GM11168 (cell line): ENCODE results near the gene LRMDA.

Experiments used
- in situ Hi-C: fragments of 300-500 bp; cut with MboI; formaldehyde crosslinking; loops from one replicate; pipeline ENCODE4 v1.12.0; 2022; ENCODE audit warnings: low sequenced_read_pairs; ENCODE audit not compliant: unreplicated experiment

The LRMDA gene

DNA sequence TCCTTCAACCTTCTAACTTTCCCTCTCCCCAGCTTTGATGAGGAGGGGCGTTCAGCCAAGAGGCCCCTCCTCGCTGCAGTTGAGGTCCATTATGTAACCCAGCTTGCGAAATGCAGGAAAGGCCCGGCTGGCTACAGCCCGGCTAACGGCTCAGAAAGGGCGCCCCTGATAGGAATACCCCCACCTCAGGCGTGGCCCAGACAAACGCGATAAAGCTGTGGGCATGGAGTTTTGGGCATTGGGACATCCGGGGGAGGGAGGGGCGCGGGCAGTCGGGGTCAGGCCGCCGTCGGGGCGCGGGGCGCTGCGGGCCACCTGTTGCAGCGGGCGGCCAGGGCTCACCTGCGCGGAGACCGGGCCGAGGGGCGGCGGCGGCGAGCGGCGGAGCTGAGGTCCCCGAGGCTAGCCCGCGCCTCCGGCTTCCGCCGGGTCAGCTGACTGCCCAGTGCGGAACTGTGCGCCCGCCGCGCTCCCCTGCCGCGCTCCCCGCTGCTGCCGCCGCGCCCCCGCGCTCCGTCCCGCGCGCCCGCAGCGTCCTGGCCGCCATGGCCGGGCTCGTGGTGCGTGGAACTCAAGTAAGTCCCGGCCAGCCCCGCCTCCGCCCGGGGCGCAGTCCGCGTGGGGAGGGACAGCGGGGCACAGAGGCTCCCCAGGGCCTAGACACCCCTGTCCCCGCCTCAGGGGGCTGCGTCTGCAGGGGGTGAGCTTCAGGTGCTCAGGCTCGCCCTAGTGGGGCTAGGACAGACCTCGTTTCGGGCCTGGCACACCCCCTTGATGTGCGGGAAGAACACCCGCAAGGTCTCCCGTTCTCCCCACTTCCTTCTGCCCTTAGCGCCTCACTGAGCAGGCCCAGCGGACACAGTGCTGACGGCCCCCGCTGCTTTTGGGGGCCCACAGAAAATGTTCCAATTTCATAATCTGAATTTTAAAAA lies at the start of gene LRMDA:
LRMDA (plus strand) TSS at position 445 of the 932 bp plus-strand sequence.
- in situ Hi-C loops, result no loop called here

DNA sequence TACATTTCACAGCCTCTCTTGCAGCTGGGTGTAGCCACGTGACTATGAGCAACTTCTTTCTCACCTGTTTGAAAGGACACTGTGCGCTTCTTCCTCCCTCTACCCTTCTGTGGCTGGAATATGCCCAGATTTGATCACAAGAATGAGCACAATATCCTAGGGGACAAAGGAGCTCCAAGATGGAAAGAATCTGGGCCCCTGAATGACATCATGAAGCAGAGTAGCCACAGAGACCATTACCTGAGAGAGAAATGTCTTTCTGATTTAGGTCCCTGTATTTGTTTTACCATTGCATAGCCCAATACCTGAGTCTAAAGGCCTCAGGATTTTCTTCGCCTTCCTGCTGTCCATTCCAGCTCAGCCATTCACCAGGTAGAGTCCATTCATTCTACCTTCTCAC lies 45.3 kb upstream of the LRMDA start:
- in situ Hi-C loops, result no loop called here

DNA sequence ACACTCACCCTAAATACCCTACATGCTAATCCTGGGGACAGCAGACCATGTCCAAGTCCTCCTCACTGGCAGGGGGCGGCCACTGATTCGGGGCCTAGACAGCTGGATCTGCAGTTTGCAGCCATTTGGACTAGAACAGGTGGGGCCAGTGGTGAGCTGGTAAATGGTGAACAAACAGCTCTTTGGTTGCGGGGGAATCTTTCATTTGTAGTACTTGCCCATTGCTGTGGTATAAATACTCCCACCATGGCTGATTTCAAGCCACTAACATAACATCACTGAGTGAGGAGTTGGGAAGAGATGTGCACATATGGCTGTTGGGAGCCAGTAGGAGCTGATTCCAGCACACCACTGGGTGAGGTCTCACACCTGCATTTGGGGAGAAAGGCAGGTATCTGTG lies 43.3 kb upstream of the LRMDA start:
- in situ Hi-C loops, result no loop called here

DNA sequence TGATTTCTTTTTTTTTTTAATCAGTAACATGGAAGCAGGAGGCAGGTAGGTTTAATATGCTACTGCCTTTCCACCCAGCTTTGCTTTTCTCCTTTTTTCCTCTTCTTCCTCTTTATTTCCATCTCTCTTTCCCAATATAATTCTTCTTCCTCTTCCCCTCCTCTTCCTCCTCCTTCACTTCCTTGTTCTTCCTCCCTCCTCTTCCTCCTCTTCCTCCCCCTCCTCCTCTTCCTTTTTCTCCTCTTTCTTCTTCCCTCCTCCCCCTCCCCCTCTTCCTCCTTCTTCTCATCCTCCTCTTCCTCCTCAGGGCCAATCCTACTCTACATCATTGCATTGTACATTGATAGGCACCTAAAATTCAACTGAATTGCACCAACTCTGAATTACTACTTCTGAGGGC lies 41.2 kb upstream of the LRMDA start:
- in situ Hi-C loops, result no loop called here

DNA sequence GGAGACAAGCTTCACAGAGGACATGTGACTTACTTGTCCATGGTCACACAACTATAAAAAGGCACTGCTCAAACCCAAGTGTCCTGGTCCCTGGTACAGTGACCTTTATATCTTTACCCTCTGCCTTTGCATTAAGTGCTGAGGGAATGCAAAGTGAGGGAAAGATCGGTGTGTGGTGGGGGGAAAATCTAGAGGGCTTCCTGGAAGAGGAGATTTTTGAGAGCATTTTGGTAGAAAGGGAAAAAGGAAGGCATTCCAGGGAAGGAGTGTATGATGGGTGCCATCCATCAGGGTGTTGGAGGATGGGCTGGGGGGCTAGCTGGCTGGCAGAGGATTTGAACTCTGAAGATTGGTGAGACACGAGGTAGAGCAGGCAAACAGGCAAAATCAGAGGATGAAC lies 39.2 kb upstream of the LRMDA start:
- in situ Hi-C loops, result no loop called here

DNA sequence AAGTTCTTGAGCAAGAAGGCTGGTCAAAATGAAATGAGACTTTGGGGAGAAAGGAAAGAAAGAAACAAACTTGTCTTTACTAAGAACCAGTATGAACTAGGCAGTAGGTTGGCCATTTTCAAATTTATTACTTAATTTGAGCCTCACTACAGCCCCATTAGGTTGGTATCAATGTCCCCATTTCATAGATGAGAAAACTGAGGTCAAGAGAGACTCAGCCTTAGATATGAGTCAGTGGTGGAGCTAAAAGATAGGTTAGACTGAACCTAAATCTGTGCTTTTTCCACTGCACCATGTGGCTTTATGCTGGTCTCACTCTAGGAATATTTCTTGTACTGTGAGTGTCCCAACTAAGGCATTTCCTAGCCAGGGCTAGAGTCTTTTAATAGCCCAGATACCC lies 38.7 kb upstream of the LRMDA start:
- in situ Hi-C loops, result no loop called here

DNA sequence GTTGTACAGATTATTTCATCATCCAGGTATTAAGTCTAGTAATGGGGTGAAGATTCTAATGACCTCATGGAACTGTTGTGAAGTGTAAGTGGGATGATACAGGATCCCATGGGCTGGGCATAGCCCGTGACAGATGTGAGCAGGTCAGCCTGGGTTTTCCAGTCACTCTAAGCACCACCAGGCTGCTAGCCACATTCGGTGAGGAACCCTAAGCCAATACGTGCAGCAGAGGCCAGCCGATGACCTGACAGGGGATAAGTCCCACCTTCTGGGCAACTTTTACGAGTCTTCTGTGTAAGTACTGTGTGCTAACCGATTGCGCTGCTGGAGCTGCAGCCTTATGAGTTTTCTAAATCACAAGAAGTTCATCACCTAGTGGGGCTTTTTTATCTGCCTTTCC lies 37.2 kb upstream of the LRMDA start:
- in situ Hi-C loops, result no loop called here

DNA sequence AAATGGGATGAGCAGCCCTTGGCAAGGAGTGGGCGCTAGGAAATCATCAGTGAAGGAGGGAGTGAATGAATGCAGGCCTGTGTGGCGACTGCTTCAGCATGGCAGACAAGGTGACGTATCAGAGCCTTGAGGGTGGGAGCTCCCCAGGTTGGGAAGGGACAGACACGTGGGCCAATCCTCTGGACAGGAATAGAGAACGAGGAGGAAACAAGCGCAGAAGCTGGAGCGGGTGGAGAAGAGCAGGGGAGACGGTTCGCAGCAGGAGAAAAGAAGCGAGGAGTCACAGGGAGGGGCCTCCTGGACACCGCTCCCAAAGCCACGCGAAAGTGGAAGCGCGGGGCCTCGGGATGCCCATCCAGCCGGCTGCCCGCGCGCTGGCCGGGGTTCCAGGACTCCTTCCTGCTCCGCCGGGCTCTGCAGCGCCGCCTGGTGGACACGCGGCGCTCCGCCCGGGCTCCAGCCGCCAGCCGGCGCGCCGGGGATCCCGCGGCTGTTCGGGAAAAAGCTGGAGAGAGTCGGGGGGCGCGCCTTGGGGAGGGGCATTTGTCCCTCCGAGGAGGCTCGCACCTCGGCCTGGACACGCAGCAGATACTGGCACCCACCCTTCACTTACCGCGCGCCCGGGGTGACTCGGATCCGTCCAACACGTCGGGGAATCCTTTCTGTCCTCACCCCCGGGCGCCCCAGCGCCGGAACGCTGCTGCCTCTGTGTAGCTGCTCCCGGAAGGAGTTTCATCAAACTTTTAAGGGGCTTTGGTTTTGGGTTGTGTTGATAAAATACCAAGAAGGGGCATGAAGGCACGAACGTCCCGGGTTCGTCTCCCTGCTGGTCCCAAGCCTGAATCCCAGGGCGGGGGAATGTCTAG lies 36.1 kb upstream of the LRMDA start:
- in situ Hi-C loops, result no loop called here

DNA sequence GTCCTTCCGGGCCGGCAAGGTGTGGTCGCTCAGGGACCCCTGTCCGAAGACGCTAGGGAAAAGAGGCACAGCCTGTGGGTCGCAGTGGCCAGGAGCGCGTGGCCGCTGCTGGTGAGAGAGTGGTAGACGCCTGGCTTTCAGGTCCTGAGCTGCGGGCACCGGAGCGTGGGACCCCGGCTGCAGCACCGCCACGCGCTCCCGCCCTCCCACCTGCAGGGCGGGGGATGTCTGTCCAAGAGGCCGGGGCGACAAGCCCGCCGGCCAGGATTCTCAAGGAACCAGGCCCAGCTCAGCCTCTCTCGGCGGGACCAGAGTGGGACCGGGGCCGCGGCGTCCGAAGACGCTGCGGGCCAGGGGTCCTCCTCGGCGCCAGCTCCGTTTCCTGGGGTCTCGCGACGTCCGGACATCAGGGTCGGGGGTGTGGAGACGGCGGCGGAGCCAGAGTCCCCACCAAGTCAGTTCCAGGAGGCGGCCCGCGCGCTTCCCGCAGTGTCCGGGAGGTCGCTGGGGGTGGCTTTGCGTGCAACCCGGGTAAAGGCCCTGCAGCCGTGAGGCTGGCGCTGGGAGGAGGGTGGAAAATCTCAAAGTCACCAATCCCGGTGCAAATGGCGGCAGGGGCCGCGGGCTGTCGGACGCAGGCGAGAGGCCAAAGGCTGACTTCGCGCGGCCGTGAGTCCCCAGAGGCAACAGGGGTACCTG lies 35.3 kb upstream of the LRMDA start:
- in situ Hi-C loops, result no loop called here

DNA sequence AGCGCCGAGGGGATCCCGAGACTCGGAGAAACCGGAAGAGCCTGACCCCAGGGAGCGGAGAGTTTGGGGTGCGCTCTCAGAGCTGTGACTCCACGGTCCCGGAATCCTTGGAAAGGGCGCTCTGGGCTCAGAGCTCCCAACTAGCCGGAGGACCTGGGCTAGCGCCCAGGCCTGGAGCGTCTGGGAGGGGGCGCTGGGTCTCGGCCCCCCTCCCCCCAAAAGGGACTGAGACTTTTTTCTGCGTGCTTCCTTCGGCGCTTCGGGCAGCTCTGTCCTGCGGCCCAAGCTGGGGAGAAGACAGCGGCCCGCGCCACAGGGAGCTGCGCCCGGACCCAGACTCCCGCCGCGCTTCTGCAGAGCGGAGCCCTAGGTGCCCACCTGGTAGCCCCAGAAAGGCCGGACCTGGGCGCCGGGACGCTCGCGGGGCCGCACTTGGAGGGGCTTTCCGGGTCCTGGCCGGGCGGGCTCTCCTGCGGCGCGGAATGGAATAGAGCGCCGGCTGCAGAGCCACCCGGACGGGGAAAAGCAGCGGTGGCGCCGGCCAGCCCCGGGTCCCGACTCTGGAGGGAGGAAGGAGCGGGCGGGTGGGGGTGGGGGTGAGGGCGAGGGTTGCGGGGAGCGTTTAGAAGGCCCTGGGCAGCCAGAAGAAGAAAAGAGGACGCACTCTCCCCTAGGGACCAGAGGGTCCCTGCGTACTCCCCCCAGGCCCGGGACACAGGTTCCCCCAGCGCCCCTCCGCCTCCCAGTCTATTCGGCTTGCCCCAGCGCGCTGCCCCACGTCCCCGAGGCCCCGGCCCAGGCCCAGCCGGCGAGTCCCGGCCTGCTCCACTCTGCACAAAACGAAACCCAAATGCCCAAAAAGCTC lies 34.6 kb upstream of the LRMDA start:
- in situ Hi-C loops, result no loop called here

DNA sequence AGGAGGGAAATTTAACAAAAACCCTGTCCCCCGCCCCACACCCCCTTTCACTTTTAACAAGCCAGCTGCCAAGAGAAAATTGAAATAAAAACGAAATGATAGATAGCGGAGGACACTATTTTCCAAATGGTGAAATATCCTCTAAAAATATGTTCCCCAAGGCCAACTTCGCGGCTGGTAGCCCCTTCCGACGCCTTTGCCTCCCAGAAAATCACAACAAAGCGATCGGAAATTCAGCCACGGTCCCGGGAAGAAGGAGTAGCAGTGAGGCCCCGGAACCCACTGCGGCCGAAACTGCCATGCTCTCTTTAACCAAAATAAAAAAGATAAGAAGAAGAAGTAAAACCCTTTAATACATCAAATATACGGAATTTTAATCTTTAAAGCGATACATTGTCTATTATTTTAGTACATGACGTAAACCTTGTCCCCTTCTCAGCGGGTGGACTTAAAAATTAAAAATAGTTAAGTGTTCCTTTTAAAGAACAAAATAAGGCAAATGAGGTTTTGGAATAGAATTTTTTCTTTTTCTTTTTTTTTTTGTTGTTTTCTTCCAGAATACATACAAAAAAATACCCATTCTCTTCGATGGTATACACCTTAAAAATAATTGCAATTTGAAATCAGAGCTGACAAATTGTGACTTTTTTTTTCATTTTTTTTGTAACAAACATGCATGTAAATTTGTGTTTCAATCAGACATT lies 33.8 kb upstream of the LRMDA start:
- in situ Hi-C loops, result no loop called here

DNA sequence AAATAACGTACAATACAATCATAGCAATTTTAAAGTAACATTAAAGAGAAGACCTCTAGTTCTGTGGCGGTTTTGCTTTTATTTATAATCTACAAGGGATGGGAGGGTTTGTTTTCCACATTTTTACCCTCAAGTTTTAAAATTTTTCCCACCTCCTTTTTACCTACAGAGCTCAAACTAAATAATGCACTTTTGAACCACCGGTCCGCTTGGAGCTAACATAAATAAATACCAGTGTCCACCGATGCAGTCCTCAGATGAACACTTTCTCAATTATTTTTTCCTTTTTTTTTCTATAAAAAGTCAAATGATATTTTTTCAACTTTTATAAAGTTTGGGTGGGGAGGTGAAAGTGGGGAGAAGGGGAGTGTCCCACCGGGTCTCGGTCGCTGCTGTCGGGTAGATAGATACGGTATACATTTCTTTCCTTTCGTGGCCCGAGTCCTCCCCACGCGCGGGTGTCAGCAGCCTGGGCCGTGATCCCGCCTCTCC lies 33.2 kb upstream of the LRMDA start:
- in situ Hi-C loops, result no loop called here

DNA sequence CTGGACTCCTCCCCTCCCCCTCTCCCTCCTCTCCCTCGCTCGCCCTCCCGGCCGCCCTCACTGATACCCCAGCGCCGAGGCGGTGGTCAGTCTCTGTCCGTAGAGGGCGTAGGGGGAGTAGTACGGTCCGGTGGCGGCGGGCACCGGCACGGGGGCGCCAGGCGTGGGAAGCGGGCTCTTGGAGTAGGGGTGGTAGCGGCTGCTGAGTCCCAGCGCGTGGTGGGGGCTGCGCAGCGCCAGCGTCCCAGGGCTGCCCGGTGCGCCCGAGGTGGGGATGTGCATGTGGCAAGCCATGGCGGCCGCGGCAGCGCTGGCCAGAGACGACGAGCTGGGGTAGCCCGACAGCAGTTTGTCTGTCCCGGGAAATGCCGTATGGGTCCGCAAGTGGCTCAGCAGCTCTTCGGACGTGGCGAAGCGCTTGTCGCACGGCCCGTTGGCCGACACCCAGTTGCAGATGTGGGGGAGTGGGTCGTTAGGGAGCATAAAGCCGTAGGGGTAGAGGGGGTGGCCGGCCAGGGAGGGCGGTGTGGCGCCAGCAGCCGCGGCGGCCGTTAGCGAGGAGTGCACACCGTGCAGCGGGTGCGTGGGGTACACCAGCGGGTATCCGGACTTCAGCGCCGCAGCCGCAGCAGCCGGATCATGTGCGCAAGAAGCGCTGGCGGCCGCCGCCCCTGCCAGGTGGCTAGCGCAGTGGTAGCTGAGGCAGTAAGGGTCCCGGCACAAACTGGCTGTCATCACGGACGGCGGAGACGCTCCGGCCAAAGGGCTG lies 32.5 kb upstream of the LRMDA start:
- in situ Hi-C loops, result no loop called here

DNA sequence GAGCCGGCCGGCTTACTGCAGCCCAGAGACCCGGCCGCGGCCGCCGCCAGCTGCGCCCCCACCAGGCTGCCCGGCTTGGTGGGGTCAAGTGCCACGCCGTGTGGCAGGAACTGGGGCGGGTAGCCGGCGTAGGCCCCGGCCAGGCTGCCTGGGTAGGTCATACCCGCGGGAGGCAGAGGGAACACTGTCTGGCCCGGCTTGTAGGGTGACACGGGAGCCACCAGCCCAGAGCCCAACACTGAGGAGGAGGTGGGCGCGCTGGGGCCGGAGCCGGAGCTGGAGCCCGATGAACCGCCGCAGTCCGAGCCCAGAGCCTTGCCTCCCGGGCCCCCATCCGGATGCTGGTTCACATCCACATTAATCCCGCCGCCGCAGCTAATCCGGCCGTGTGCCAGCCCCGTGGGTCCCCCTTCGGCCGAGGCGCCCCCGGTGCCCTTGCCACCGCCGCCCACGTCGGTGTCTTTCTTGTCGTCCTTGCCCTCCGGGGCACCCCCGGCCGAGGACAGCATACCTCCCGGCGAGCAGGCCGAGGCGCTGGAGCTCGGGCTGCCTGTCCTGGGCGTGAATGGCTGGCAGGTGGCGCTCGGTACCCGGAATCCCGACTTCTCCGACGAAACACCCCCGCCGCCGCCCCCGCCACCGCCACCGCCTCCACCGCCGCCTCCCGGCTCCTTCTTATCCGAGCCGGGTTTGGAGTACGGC lies 31.8 kb upstream of the LRMDA start:
- in situ Hi-C loops, result no loop called here

DNA sequence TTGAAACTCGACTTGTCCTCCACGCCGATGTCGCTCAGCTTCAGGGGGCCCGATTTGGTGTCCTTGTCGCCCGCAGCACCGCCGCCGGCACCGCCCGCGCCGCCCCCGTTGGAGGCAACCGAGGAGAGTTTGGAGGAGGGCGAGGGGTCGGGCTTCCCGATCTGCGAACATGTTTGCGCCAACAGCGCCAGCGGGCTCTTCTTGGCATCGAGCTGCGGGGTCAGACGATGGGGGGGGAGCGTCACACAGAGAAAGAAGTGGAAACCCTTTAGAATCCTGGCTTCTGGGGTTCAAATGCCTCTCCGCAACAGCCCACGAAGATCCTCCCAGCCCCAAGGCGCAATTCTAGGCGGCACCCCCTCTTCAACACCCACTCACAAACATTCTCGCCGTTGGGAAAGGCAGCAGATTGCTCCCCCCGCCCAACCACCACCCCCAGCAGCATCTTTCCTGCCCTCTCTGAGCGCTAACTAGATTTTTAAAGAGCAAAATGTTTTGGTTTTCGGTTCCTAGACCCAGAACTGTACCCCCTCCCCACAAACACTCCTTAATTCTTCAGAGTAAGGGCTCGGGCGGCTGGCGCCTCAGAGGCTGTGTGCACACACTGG lies 31.2 kb upstream of the LRMDA start:
- in situ Hi-C loops, result no loop called here

DNA sequence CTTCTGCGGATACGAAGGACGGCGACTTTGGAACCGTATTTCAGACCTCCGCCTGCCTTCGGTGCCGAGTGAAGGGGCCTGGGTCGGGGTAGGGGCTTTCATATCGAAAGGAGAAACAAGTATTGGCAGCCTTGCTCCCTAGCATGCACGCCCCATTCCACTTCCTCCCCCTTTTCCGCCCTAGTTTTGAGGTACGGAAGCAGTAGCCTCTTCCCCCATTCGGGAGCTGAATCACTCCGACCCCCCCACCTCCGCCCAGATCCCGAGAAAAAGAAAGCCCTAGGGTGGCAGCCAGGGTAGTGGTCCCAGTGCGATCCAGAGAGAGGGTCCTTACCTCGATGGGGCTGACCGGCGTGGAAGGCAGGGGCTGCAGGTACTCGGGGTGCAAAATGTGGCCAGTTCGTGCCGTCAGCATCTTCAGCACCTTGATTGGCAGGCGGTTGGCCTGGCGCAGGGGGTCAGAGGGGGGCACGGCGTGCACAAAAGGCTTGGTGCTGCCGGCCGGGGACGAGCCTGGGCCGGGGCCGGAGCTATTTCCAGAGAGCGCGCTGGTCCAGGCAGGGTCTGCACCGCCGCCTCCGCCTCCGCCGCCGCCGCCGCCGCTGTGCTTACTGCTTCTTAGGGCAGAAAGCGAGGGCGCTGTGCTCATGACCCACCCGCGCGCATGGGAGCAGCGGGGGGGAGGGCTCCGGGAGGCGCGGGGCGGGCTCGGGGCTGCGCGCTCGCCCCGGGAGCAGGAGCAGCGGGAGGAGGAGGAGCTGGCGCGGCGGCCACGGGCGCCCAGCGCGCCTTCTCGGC lies 30.5 kb upstream of the LRMDA start:
- in situ Hi-C loops, result no loop called here
